HepG2 (cell line): Measurements from ENCODE around the gene FOSB. TPM values are rescaled to one million over a fixed set of nuclear protein-coding genes. Genes with fewer than 3 reads are reported as not detected.

Experiments
- MXD4 ChIP-seq: IDR thresholded peaks from 2 replicates; pipeline ENCODE4 v1.6.1; 2016; ENCODE audit warnings: mild to moderate bottlenecking, missing biosample characterization, missing genetic modification reagents
- NFKB2 ChIP-seq: sonication (generic); formaldehyde crosslinking; IDR thresholded peaks from 2 replicates; pipeline ENCODE4 v1.4.0; 2020; ENCODE audit warnings: missing genetic modification reagents, borderline replicate concordance
- PAXIP1 ChIP-seq: sonication (generic); formaldehyde crosslinking; conservative IDR thresholded peaks from 2 replicates; pipeline ENCODE4 v1.4.0; 2020; ENCODE audit warnings: mild to moderate bottlenecking, missing genetic modification reagents, moderate library complexity
- SNAPC4 ChIP-seq: sonication (generic); formaldehyde crosslinking; IDR thresholded peaks from 2 replicates; pipeline ENCODE4 v1.4.0; 2020; ENCODE audit warnings: mild to moderate bottlenecking, missing genetic modification reagents
- STAT6 ChIP-seq: sonication (generic); formaldehyde crosslinking; IDR thresholded peaks from 2 replicates; pipeline ENCODE4 v1.4.0; 2020; ENCODE audit warnings: missing genetic modification reagents, mild to moderate bottlenecking, borderline replicate concordance
- THYN1 ChIP-seq: sonication (generic); formaldehyde crosslinking; IDR thresholded peaks from 2 replicates; pipeline ENCODE4 v1.8.1; 2023; ENCODE audit warnings: low read depth, mild to moderate bottlenecking, moderate library complexity, missing genetic modification reagents, borderline replicate concordance
- ZBTB34 ChIP-seq: sonication (generic); formaldehyde crosslinking; IDR thresholded peaks from 2 replicates; pipeline ENCODE4 v1.8.0; 2022; ENCODE audit warnings: mild to moderate bottlenecking, missing genetic modification reagents
- ZFY ChIP-seq: sonication (generic); formaldehyde crosslinking; IDR thresholded peaks from 2 replicates; pipeline ENCODE4 v1.4.0; 2020; ENCODE audit warnings: missing genetic modification reagents
- ZMYM2 ChIP-seq: sonication (generic); formaldehyde crosslinking; IDR thresholded peaks from 2 replicates; pipeline ENCODE4 v1.8.0; 2022; ENCODE audit warnings: mild to moderate bottlenecking, missing genetic modification reagents
- ZNF235 ChIP-seq: sonication (generic); formaldehyde crosslinking; IDR thresholded peaks from 2 replicates; pipeline ENCODE4 v1.8.1; 2023; ENCODE audit warnings: mild to moderate bottlenecking, missing genetic modification reagents, borderline replicate concordance
- polyA plus RNA-seq, 8 experiments: library from polyadenylated mRNA; depleted of rRNA in 3 of 8; stranded (reverse) in 7 of 8; unstranded in 1 of 8; fragments of >200 nt; fragmentation: Illumina TruSeq in 4 of 8; extraction: Trizol in 4 of 8; gene quantifications; 2 replicates each; pipeline versions ENCODE4 v1.2.1 to v1.2.3, GENCODE V29; 2011 to 2016; ENCODE audit warnings: low read depth in 4 of 8, missing spikeins in 1 of 8, mixed read lengths in 1 of 8; ENCODE audit not compliant: insufficient read depth in 1 of 8
- total RNA-seq, 5 experiments: library from RNA; depleted of rRNA; stranded (reverse); fragments of >200 nt; fragmentation: Illumina TruSeq; extraction: Trizol; gene quantifications; 2 replicates each; pipeline ENCODE4 v1.2.3, GENCODE V29; 2016; ENCODE audit warnings: low read depth in 1 of 5
- TF ChIP-seq, protein P1 (sequence below): sonication (generic); formaldehyde crosslinking; IDR thresholded peaks from 2 replicates; pipeline ENCODE4 v1.5.1; 2020; ENCODE audit warnings: mild to moderate bottlenecking, missing genetic modification reagents

The FOSB gene
- total and polyA plus RNA-seq, 2 of the 13 experiments (the other 11 are each of a cell fraction or from before 2014, with no cell fraction given): 2.8 to 6.0 TPM

DNA sequence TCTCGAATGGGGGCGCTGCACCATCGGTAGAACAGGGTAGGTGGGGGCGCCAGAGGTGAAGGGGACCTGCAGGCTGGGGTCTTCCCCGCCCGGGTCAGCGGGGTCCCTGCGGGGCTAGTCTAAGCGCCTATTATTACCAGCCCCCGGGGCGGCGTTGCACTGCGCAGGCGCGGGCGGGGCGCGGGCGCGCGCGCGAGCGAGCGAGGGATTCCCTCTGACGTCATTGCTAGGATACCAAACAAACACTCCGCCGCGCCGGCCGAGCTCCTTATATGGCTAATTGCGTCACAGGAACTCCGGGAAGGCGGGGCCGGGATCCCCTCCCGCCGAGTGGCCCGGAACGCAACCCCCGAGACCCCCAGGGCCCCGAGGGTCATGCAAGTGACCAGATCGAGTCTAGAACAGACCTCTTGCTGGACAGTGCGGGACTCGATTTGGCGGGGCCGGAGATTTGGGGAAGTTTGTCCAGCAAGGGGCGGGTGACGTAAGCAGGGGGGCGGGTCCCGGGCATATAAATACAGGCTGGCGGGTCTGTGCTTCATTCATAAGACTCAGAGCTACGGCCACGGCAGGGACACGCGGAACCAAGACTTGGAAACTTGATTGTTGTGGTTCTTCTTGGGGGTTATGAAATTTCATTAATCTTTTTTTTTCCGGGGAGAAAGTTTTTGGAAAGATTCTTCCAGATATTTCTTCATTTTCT lies at the start of gene FOSB (continued):
- TF ChIP-seq SNAPC4 (CRISPR knock-in tag) (peak; percentile 67; the same call in 1 of the 2 replicates), ZFY (CRISPR knock-in tag) (no peak), ZMYM2 (CRISPR knock-in tag) (no peak), PAXIP1 (CRISPR knock-in tag) (peak; percentile 21; the same call in 1 of the 2 replicates), MXD4 (CRISPR knock-in tag) (0 out of 2 replicates have a peak, but pooled peaks have one; percentile 28), NFKB2 (CRISPR knock-in tag) (peak; percentile 37; the same call in 1 of the 2 replicates), STAT6 (CRISPR knock-in tag) (no peak), ZNF235 (no peak), THYN1 (no peak), ZBTB34 (CRISPR knock-in tag) (no peak)
- TF ChIP-seq, protein P1, sequence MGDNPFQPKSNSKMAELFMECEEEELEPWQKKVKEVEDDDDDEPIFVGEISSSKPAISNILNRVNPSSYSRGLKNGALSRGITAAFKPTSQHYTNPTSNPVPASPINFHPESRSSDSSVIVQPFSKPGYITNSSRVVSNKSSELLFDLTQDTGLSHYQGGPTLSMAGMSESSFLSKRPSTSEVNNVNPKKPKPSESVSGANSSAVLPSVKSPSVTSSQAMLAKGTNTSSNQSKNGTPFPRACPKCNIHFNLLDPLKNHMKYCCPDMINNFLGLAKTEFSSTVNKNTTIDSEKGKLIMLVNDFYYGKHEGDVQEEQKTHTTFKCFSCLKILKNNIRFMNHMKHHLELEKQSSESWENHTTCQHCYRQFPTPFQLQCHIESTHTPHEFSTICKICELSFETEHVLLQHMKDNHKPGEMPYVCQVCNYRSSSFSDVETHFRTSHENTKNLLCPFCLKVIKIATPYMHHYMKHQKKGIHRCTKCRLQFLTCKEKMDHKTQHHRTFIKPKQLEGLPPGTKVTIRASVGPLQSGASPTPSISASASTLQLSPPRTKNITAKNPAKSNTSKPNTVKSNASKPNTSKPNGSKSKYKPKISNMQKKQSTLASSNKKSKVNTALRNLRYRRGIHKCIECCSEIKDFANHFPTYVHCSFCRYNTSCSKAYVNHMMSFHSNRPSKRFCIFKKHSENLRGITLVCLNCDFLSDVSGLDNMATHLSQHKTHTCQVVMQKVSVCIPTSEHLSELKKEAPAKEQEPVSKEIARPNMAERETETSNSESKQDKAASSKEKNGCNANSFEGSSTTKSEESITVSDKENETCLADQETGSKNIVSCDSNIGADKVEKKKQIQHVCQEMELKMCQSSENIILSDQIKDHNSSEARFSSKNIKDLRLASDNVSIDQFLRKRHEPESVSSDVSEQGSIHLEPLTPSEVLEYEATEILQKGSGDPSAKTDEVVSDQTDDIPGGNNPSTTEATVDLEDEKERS (CRISPR knock-in tag): no peak
